HFFc6 (cell line): ENCODE data around the gene FOXP1. TPM values are rescaled to one million over a fixed set of nuclear protein-coding genes. Genes with fewer than 3 reads are reported as not detected.
A peak's percentile ranks its signal among the peaks of the same experiment; 100 is the strongest.

Source experiments
- DNase-seq: peaks from one replicate; pipeline ENCODE4 v3.0.0-alpha.2; 2018
- H3K27ac Mint-ChIP-seq: 2 replicates; pipeline ENCODE4 v1.8.0; 2020; ENCODE audit warnings: mild to moderate bottlenecking, mixed read lengths
- H3K27me3 Mint-ChIP-seq: 2 replicates; pipeline ENCODE4 v1.8.0; 2021; ENCODE audit warnings: mild to moderate bottlenecking, moderate library complexity, mixed read lengths; ENCODE audit not compliant: insufficient read depth
- H3K36me3 Mint-ChIP-seq: 2 replicates; pipeline ENCODE4 v1.8.0; 2021; ENCODE audit warnings: low read depth, mixed read lengths
- H3K4me1 Mint-ChIP-seq: 2 replicates; pipeline ENCODE4 v1.8.0; 2020; ENCODE audit warnings: low read depth, mixed read lengths
- H3K4me3 Mint-ChIP-seq: 2 replicates; pipeline ENCODE4 v1.8.0; 2020; ENCODE audit warnings: mild to moderate bottlenecking, moderate library complexity, mixed read lengths
- H3K9me3 Mint-ChIP-seq: 2 replicates; pipeline ENCODE4 v1.8.0; 2020; ENCODE audit warnings: mild to moderate bottlenecking, mixed read lengths
- total RNA-seq, 6 experiments: library from RNA; stranded (reverse); fragmentation: NEBNext Ultra II Directional; extraction: Animal tissue kit (Norgen Biotek cat#: 25700); gene quantifications; 2 replicates in 1 of 6; 3 replicates in 5 of 6; pipeline ENCODE4 v1.2.3, GENCODE V29; 2021
- TF ChIP-seq, protein P1 (sequence below): fragments of 200-600 bp; sonication (generic); IDR thresholded peaks from 2 replicates; pipeline ENCODE4 v1.5.0; 2021; ENCODE audit warnings: antibody characterized with exemption, mild to moderate bottlenecking

The FOXP1 gene
- total RNA-seq, 6 experiments from 2014 or later: 32.2 to 59.3 (median 52.0) TPM

DNA sequence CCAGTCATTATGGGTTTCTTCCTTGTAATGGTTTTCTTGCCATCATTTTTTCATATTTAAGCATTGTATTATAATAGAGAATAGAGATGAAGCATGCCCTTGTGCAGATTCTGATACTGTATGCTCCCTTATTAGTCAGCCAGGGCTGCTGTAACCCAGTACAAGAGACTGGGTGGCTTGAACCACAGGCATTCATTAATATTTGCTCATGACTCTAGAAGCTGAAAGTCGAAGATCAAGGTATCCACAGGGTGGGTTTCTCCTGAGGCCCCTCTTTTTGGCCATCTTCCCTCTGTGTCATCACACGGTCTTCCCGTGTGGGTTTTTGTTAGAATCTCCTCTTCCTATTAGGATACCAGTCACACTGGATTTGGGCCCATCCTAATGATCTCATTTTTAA lies 74.5 kb downstream of the FOXP1 start:
- Mint-ChIP-seq H3K4me1 (peaks cover 45% of the 10 kb centered on the region), H3K9me3 (no peaks in the 10 kb centered on the region), H3K27ac (peak overlapping the region; percentile 53; the same call in 1 of the 2 replicates), H3K36me3 (no peaks in the 10 kb centered on the region), H3K4me3 (no peak overlapping the region), H3K27me3 (no peaks in the 10 kb centered on the region; the same call in 1 of the 2 replicates)
- TF ChIP-seq, protein P1, sequence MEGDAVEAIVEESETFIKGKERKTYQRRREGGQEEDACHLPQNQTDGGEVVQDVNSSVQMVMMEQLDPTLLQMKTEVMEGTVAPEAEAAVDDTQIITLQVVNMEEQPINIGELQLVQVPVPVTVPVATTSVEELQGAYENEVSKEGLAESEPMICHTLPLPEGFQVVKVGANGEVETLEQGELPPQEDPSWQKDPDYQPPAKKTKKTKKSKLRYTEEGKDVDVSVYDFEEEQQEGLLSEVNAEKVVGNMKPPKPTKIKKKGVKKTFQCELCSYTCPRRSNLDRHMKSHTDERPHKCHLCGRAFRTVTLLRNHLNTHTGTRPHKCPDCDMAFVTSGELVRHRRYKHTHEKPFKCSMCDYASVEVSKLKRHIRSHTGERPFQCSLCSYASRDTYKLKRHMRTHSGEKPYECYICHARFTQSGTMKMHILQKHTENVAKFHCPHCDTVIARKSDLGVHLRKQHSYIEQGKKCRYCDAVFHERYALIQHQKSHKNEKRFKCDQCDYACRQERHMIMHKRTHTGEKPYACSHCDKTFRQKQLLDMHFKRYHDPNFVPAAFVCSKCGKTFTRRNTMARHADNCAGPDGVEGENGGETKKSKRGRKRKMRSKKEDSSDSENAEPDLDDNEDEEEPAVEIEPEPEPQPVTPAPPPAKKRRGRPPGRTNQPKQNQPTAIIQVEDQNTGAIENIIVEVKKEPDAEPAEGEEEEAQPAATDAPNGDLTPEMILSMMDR: no peak
- DNase-seq: peak; percentile 14

DNA sequence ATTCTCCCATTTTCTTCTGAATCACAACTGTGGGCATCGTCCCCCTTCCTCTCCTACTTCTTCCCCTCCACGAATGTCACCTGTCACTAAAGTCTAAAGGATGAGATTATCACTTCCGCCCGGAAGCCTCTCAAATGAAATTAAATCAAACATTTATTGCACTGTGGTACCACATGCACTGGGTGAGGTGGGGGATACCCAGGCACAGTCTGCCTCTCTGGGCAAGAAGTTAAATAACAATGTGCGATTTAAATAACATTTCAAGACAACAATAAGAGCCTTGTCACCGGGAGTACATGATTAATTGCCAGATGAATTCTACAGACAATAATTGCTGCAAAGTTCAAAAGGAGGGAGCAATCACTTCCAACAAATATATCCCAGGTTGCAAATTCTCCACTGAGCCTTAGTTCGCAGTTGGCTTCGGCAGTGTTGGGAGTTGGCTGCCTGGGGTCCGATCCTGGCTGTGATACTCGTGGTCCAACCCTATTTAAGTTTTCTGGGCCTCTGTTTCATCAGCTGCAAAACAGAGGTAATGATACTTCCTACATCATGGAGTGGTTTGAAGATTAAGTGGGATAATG lies 77.7 kb downstream of the FOXP1 start:
- Mint-ChIP-seq H3K27ac (peak overlapping the region; percentile 76), H3K4me1 (peaks cover 63% of the 10 kb centered on the region), H3K9me3 (no peaks in the 10 kb centered on the region), H3K36me3 (peaks cover 5% of the 10 kb centered on the region; the same call in 1 of the 2 replicates), H3K4me3 (peak overlapping the region; percentile 51; the same call in 1 of the 2 replicates), H3K27me3 (no peaks in the 10 kb centered on the region; the same call in 1 of the 2 replicates)
- TF ChIP-seq, protein P1: no peak
- no peak for DNase-seq

DNA sequence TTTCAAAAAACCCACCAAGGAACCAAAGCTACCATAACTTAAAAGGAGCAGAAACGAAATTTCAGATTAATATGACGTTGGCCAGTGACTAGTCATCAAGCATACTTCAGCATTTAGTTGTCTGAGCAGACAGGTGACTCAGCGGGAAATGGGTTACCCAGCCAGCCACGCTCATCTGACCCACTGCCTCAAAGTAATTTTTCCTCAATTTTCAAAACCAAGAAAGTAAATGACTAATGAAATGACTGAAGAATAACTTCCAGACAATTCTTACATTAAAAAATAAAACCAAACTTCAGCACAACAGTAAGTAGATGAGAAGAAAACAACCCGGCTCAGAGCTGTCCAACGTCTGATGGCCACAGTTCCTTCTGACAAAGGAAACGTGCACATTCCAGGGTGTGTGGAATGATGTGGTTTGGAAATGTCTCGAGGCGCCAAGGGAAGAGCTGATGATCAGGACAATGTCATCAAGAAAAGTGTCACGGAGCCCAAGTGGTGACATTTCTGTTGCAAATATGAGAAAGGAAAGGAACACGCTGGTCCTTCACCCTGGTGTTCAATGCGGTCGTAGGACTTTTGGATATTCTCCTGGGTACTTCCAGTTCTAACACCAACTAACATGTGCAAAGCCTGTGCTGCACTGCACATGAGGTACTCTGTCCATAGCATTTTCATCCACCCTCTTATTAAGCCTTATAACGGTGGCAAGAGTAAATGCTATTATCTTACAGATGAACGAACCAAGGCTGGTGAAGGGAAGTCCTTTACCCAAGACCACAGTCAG lies 79.1 kb downstream of the FOXP1 start:
- Mint-ChIP-seq H3K27ac (peak overlapping the region; percentile 91), H3K27me3 (no peaks in the 10 kb centered on the region; the same call in 1 of the 2 replicates), H3K4me3 (peak overlapping the region; percentile 87), H3K4me1 (peaks cover 66% of the 10 kb centered on the region), H3K9me3 (no peaks in the 10 kb centered on the region), H3K36me3 (peaks cover 5% of the 10 kb centered on the region; the same call in 1 of the 2 replicates)
- peak; percentile 94 for DNase-seq
- TF ChIP-seq, protein P1: no peak; the same call in 1 of the 2 replicates

DNA sequence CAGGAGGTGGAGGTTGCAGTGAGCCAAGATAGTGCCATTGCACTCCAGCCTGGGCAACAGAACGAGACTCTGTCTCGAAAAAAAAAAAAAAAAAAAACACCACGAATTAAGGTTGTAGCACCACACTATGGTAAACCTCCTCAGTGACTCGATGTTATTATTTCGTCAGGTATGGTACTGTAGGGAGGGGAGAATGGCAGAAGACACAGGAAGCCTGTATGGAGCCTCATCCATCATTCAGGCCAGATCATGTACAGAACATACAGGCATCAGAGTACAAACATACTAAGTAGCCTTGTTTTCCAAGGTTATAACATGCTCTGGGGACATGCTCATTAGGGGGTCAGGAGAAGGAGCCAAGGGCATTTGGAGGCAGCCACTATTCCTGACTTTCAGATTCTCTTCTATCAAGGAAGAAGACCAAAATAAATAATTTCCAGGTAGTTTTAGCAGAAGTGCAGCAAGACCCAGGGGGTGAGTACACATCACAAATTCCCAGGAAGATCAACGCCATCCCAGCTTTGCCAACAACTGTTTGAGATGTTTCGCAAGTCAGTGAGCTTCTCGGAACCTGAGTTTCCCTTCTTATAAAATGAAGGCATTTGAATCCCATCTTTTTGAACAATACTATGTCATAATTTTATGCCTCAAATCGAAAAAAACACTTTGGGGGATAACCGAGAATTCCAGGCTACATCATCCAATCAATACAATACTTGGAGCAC lies 79.8 kb downstream of the FOXP1 start:
- Mint-ChIP-seq H3K36me3 (peaks cover 5% of the 10 kb centered on the region; the same call in 1 of the 2 replicates), H3K27ac (peak overlapping the region; percentile 91), H3K4me3 (peak overlapping the region; percentile 87), H3K27me3 (no peaks in the 10 kb centered on the region; the same call in 1 of the 2 replicates), H3K9me3 (no peaks in the 10 kb centered on the region), H3K4me1 (peaks cover 66% of the 10 kb centered on the region)
- peak; percentile 59 for DNase-seq
- TF ChIP-seq, protein P1: no peak

DNA sequence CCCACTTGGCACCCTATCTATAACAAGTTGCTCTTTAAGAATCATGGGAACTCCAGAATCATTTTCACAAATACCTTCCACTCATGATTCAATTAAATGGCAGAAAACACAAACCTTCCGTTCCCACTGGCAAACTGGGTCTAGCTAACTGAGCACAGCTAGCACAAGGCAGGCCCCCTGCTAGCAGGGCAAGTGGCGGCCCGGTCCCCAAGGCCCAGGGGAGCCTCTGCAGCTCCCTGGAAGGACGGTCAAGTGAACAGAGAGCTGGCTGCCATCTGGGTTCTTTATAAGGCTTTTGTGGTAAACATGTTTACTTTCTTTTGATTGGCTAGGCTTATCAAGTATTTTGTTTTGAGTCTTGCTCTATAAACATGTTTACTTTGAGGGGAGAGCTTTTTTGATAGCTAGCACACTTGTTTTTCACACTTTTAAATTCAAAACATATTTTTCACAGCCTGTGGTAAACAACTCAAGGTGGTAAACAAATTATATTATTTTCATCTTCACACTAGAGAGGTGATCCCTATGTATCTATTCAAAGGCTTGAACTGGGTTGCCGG lies 81.4 kb downstream of the FOXP1 start:
- DNase-seq: no peak
- TF ChIP-seq, protein P1: no peak
- Mint-ChIP-seq H3K36me3 (peaks cover 5% of the 10 kb centered on the region; the same call in 1 of the 2 replicates), H3K9me3 (no peaks in the 10 kb centered on the region), H3K4me3 (no peak overlapping the region), H3K27me3 (no peaks in the 10 kb centered on the region; the same call in 1 of the 2 replicates), H3K4me1 (peaks cover 77% of the 10 kb centered on the region), H3K27ac (peak overlapping the region; percentile 91; the same call in 1 of the 2 replicates)
